K562 (cell line): ENCODE results near the gene ZNF302. TPM values are rescaled to one million over a fixed set of nuclear protein-coding genes. Genes with fewer than 3 reads are reported as not detected.
A peak's percentile ranks its signal among the peaks of the same experiment; 100 is the strongest.

Experiments used
- CTCFL ChIP-seq: IDR thresholded peaks from 2 replicates; pipeline ENCODE4 v1.6.1; 2011; ENCODE audit warnings: borderline replicate concordance, low read depth, mild to moderate bottlenecking, moderate library complexity, low read length; ENCODE audit not compliant: insufficient read depth, poor library complexity, severe bottlenecking
- KLF13 ChIP-seq: fragments of 450-650 bp; IDR thresholded peaks from 2 replicates; pipeline ENCODE4 v1.6.1; 2016; ENCODE audit warnings: missing genetic modification characterization, low read depth, mild to moderate bottlenecking, missing compliant biosample characterization, moderate library complexity, borderline replicate concordance
- MAFK ChIP-seq: IDR thresholded peaks from 2 replicates; pipeline ENCODE4 v1.6.1; 2011; ENCODE audit warnings: low read length, improper control_type of control experiment
- MGA ChIP-seq: fragments of 450-650 bp; IDR thresholded peaks from 2 replicates; pipeline ENCODE4 v1.6.1; 2016; ENCODE audit warnings: mild to moderate bottlenecking, moderate library complexity
- SIN3B ChIP-seq: fragments of 450-650 bp; IDR thresholded peaks from 2 replicates; pipeline ENCODE4 v1.6.1; 2017; ENCODE audit warnings: low read depth, mild to moderate bottlenecking, moderate library complexity
- TEAD4 ChIP-seq, 2 experiments: sonication (generic) in 1 of 2; formaldehyde crosslinking in 1 of 2; IDR thresholded peaks; 2 replicates each; pipeline versions ENCODE4 v1.6.1 to v1.8.0; 2012 to 2022; ENCODE audit warnings: borderline replicate concordance in 1 of 2, inconsistent platforms in 1 of 2, low read length in 1 of 2, mild to moderate bottlenecking in 1 of 2, missing genetic modification reagents in 1 of 2
- THRA ChIP-seq: fragments of 450-650 bp; IDR thresholded peaks from 2 replicates; pipeline ENCODE4 v1.6.1; 2017; ENCODE audit warnings: mild to moderate bottlenecking, moderate library complexity
- TSC22D4 ChIP-seq: fragments of 450-650 bp; IDR thresholded peaks from 2 replicates; pipeline ENCODE4 v1.6.1; 2016; ENCODE audit warnings: missing genetic modification characterization, missing biosample characterization, control low read depth
- ZBTB34 ChIP-seq: fragments of 250-450 bp; sonication (Bioruptor Pico); IDR thresholded peaks from 2 replicates; pipeline ENCODE4 v1.8.0; 2021; ENCODE audit warnings: mild to moderate bottlenecking, moderate library complexity
- ZNF23 ChIP-seq: fragments of 250-450 bp; sonication (Bioruptor Pico); IDR thresholded peaks from 2 replicates; pipeline ENCODE4 v1.4.0; 2020; ENCODE audit warnings: mild to moderate bottlenecking
- ZNF444 ChIP-seq: fragments of 250-450 bp; sonication (Bioruptor Pico); IDR thresholded peaks from 2 replicates; pipeline ENCODE4 v1.4.0; 2020; ENCODE audit warnings: mild to moderate bottlenecking, moderate library complexity
- polyA plus RNA-seq, 8 experiments: library from polyadenylated mRNA; depleted of rRNA in 4 of 8; stranded (reverse) in 5 of 8; unstranded in 3 of 8; fragments of >200 nt; fragmentation: Nextera tagmentation in 2 of 8; fragmentation: Illumina TruSeq in 1 of 8; extraction: Ambion mirVana in 2 of 8; extraction: Trizol in 1 of 8; gene quantifications; 2 replicates each; pipeline versions ENCODE4 v1.2.1 to v1.2.3, GENCODE V29; 2011 to 2014; ENCODE audit warnings: inconsistent platforms in 1 of 8, missing spikeins in 1 of 8
- total RNA-seq, 7 experiments: library from RNA; depleted of rRNA in 6 of 7; stranded (reverse); fragments of >200 nt in 6 of 7; fragmentation: Illumina TruSeq in 2 of 7; extraction: Trizol in 2 of 7; gene quantifications; 2 replicates each; pipeline versions ENCODE4 v1.2.1 to v1.2.3, GENCODE V29; 2011 to 2021; ENCODE audit warnings: low replicate concordance in 1 of 7

ZNF302 gene
- total and polyA plus RNA-seq, 9 of the 15 experiments (the other 6 are each of a cell fraction or from before 2014, with no cell fraction given) = 0.08 to 1.0 (median 0.27) TPM; not detected in 1

DNA sequence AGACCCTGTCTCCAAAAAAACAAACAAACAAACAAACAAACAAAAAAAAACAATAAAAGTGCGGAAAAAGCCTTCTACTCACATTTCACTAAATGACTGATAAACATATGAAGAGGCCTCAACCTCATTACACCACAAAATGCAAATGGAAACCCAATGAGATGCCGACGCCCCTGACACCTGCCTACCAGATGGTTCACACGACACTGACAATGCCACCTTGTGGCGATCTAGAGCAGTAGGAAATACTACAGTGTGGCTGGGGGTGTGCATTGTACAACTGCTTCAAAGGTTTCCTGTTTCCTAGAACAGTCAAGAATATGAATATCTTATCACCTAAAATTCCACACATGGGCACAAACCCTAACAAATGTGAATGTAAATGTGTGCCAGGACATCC is 14.6 kb upstream of the ZNF302 start (continued):
- TF ChIP-seq SIN3B = no peak
- TF ChIP-seq THRA = no peak
- no peak for TF ChIP-seq MAFK
- 0 out of 2 replicates have a peak, but pooled peaks have one; percentile 17 for TF ChIP-seq TSC22D4 (tag)
- peak; percentile 87 for TF ChIP-seq CTCFL
- TF ChIP-seq ZNF23 (CRISPR knock-in tag) = no peak
- no peak for TF ChIP-seq KLF13 (tag)
- TF ChIP-seq TEAD4 (IDR thresholded peaks at IDR 0.05; ENCODE audit: low read length) = peak; percentile 19; the same call in 1 of the 2 replicates
- no peak for TF ChIP-seq TEAD4 (CRISPR knock-in tag; IDR thresholded peaks at IDR 0.05; ENCODE audit: borderline replicate concordance)
- TF ChIP-seq ZBTB34 (CRISPR knock-in tag) = no peak
- peak; percentile 90 for TF ChIP-seq MGA
- TF ChIP-seq ZNF444 (CRISPR knock-in tag) = no peak
